ENCODE measurements around the gene PAFAH2.

- TF ChIP-seq CTCF (IDR thresholded peaks at IDR 0.05) (no peak), POLR2A (IDR thresholded peaks at IDR 0.05) (no peak)
Observed at GRCh38 chr1:25979210-25979609, 18.7 kb downstream of the PAFAH2 start.
